Measurements from ENCODE around the gene PPM1K.

Gene PPM1K

GRCh38 chr4:88255111-88255510 lies 29.2 kb downstream of the PPM1K start:
- TF ChIP-seq CTCF (conservative IDR thresholded peaks at IDR 0.05; ENCODE audit: low read depth, low read length): no peak
- H3K4me3 ChIP-seq (ENCODE audit: low read depth, low read length): no peak overlapping the region
- DNase-seq (ENCODE audit: low read depth): no peak

- no peak overlapping the region for H3K4me3 ChIP-seq (ENCODE audit: low read depth, low read length)
- no peak for TF ChIP-seq CTCF (conservative IDR thresholded peaks at IDR 0.05; ENCODE audit: low read depth, low read length)
- DNase-seq (ENCODE audit: low read depth): no peak
These were observed 32.4 kb downstream of the PPM1K start for GRCh38 chr4:88251924-88252323.

GRCh38 chr4:88247148-88247547 lies 37.2 kb downstream of the PPM1K start:
- TF ChIP-seq CTCF (conservative IDR thresholded peaks at IDR 0.05; ENCODE audit: low read depth, low read length): no peak
- no peak overlapping the region for H3K4me3 ChIP-seq (ENCODE audit: low read depth, low read length)
- DNase-seq (ENCODE audit: low read depth): no peak

GRCh38 chr4:88246600-88246999 lies 37.8 kb downstream of the PPM1K start:
- H3K4me3 ChIP-seq (ENCODE audit: low read depth, low read length): no peak overlapping the region
- DNase-seq (ENCODE audit: low read depth): no peak
- no peak for TF ChIP-seq CTCF (conservative IDR thresholded peaks at IDR 0.05; ENCODE audit: low read depth, low read length)

GRCh38 chr4:88244816-88245579 lies 39.4 kb downstream of the PPM1K start:
- TF ChIP-seq CTCF (conservative IDR thresholded peaks at IDR 0.05; ENCODE audit: low read depth, low read length): no peak
- H3K4me3 ChIP-seq (ENCODE audit: low read depth, low read length): no peak overlapping the region
- no peak for DNase-seq (ENCODE audit: low read depth)

GRCh38 chr4:88244056-88244455 lies 40.3 kb downstream of the PPM1K start:
- TF ChIP-seq CTCF (conservative IDR thresholded peaks at IDR 0.05; ENCODE audit: low read depth, low read length): no peak
- DNase-seq (ENCODE audit: low read depth): no peak
- no peak overlapping the region for H3K4me3 ChIP-seq (ENCODE audit: low read depth, low read length)

- TF ChIP-seq CTCF (conservative IDR thresholded peaks at IDR 0.05; ENCODE audit: low read depth, low read length): no peak
- DNase-seq (ENCODE audit: low read depth): no peak
- no peak overlapping the region for H3K4me3 ChIP-seq (ENCODE audit: low read depth, low read length)
These were observed 42.2 kb downstream of the PPM1K start for GRCh38 chr4:88242144-88242543.

Data from choroid plexus epithelial cell (primary cell).